Motor neuron (in vitro differentiated cells): ENCODE data around the gene CIT. TPM values are rescaled to one million over a fixed set of nuclear protein-coding genes. Genes with fewer than 3 reads are reported as not detected.
"Not testable (repeated sequence)": the region's sequence is repeated elsewhere in the genome, so short reads cannot be mapped to it uniquely, and the experiment has no call there.

Experiments used
- ATAC-seq, 8 experiments: fragments of 200-7000 bp; cut with Tn5 transposase; replicated peaks in 6 of 8; 2 replicates each; pipeline ENCODE4 v1.8.0; 2021; ENCODE audit warnings: mild to moderate bottlenecking in 8 of 8, moderate library complexity in 8 of 8
- H3K27ac ChIP-seq, 2 donors: fragments of 250-450 bp; sonication (Bioruptor Pico); 2 replicates each; pipeline ENCODE4 v1.9.0; 2021; ENCODE audit warnings: antibody characterized with exemption in 2 of 2, mild to moderate bottlenecking in 2 of 2, moderate library complexity in 1 of 2
- H3K4me1 ChIP-seq, 2 donors: fragments of 250-450 bp; sonication (Bioruptor Pico); replicated peaks in 1 of 2; 2 replicates each; pipeline ENCODE4 v1.6.1; 2021; ENCODE audit warnings: antibody characterized with exemption in 2 of 2, mild to moderate bottlenecking in 2 of 2, moderate library complexity in 1 of 2
- H3K4me3 ChIP-seq, 5 donors: fragments of 250-450 bp; sonication (Bioruptor Pico); 2 replicates each; pipeline ENCODE4 v1.9.0; 2021; ENCODE audit warnings: antibody characterized with exemption in 5 of 5, mild to moderate bottlenecking in 5 of 5, moderate library complexity in 4 of 5
- WGBS, 10 experiments: fragments of 450-650 bp; shearing (Covaris generic); methylation state at CpG; one replicate each; pipeline ENCODE4 v1.0.0; 2022; 5-methylcytosine and 5-hydroxymethylcytosine counted together
- in situ Hi-C, 9 experiments: fragments of 400-800 bp; cut with MboI; loops; one replicate each; pipeline ENCODE4 v1.15.0; 2021; ENCODE audit warnings: low sequenced_read_pairs in 9 of 9, low pct_unique_long_range_greater_than_20kb in 2 of 9; ENCODE audit not compliant: unreplicated experiment in 9 of 9
- total RNA-seq, 8 experiments: library from RNA; unstranded; fragments of 300-600 nt; gene quantifications; 2 replicates each; pipeline versions ENCODE4 v1.2.3 to v1.2.4, GENCODE V29; 2022

The CIT gene
- total RNA-seq, 8 experiments from 2014 or later = 2.2 to 35.6 (median 6.9) TPM

DNA sequence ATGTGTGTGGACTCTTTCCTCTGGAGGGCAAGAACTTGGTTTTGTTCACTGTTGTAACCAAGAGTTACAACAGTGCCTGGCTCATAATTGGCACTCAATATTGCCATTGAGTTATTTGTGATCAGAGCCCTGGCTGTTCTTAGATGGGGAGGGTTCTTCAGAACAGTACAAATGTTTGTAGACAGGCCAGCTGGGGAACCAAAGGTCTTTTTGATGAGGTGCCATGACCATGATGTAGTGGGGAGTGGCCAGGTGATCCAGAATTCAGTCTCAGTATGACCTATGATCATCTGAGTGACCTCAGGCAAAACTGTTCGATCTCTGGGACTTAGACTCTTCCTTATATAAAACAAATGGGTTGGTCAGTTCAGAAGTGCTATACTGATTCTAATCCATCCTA lies 212.5 kb downstream of the CIT start:
- WGBS, 10 experiments = 100% methylated on average over 1 of the region's 1 CpG; no CpG with 5 or more reads in 8 of the 10 experiments
- H3K27ac ChIP-seq = no peak overlapping the region
- no peak overlapping the region for H3K4me3 ChIP-seq
- peaks cover 8 to 18% of the 10 kb centered on the region in 2 donors for H3K4me1 ChIP-seq
- in situ Hi-C loops = loop anchor here in 1 of 9 experiments (25.0 kb wide), 1 partner anchor 1252 kb away; no protein-coding TSS in a partner anchor
- ATAC-seq = no peak

GRCh38 chr12:119661882-119662281 lies 215.2 kb downstream of the CIT start:
- 14 to 78% (median 57%) methylated on average over 1 to 4 of the region's 4 CpGs; no CpG with 5 or more reads in 1 of the 10 experiments for WGBS, 10 experiments
- Histone ChIP-seq H3K27ac (no peak overlapping the region), H3K4me3 (no peak overlapping the region), H3K4me1 (peaks cover 0 to 3% of the 10 kb centered on the region in 2 donors)
- no peak for ATAC-seq
- in situ Hi-C loops = loop anchor here in 1 of 9 experiments (25.0 kb wide), 1 partner anchor 1250 kb away; no protein-coding TSS in a partner anchor

GRCh38 chr12:119660076-119660475 lies 217.0 kb downstream of the CIT start:
- ATAC-seq = no peak
- no peak overlapping the region for H3K4me3 ChIP-seq
- WGBS, 10 experiments = 25 to 100% (median 83%) methylated on average over 1 to 5 of the region's 5 CpGs; no CpG with 5 or more reads in 2 of the 10 experiments
- in situ Hi-C loops = loop anchor here in 1 of 9 experiments (25.0 kb wide), 1 partner anchor 1248 kb away; no protein-coding TSS in a partner anchor
- no peaks in the 10 kb centered on the region for H3K4me1 ChIP-seq
- H3K27ac ChIP-seq = no peak overlapping the region

- Histone ChIP-seq H3K27ac (no peak overlapping the region), H3K4me3 (no peak overlapping the region), H3K4me1 (no peaks in the 10 kb centered on the region)
- in situ Hi-C loops = loop anchor here in 1 of 9 experiments (25.0 kb wide), 1 partner anchor 1247 kb away; no protein-coding TSS in a partner anchor
- ATAC-seq = peak in 2 of 8 experiments; percentile 20 to 53
- 14 to 60% (median 27%) methylated on average over 3 to 6 of the region's 6 CpGs; no CpG with 5 or more reads in 1 of the 10 experiments for WGBS, 10 experiments
These were observed 217.7 kb downstream of the CIT start for GRCh38 chr12:119659289-119659897.

- not testable (repeated sequence) for ATAC-seq, H3K4me3 ChIP-seq, H3K27ac ChIP-seq, H3K4me1 ChIP-seq
- in situ Hi-C loops = loop anchor here in 1 of 9 experiments (25.0 kb wide), 1 partner anchor 1246 kb away; no protein-coding TSS in a partner anchor
- WGBS, 10 experiments = 58 to 100% (median 86%) methylated on average over 2 to 6 of the region's 6 CpGs; no CpG with 5 or more reads in 2 of the 10 experiments
These were observed 219.0 kb downstream of the CIT start for GRCh38 chr12:119658166-119658565.

GRCh38 chr12:119657001-119657400 lies 220.1 kb downstream of the CIT start:
- ATAC-seq, H3K4me3 ChIP-seq, H3K27ac ChIP-seq, H3K4me1 ChIP-seq: not testable (repeated sequence)
- 0 to 100% (median 11%) methylated on average over 1 to 2 of the region's 2 CpGs; no CpG with 5 or more reads in 5 of the 10 experiments for WGBS, 10 experiments
- in situ Hi-C loops = loop anchor here in 1 of 9 experiments (25.0 kb wide), 1 partner anchor 1245 kb away; no protein-coding TSS in a partner anchor

- Histone ChIP-seq H3K4me1 (no peaks in the 10 kb centered on the region), H3K27ac (no peak overlapping the region), H3K4me3 (no peak overlapping the region)
- in situ Hi-C loops = loop anchor here in 1 of 9 experiments (25.0 kb wide), 1 partner anchor 1240 kb away; no protein-coding TSS in a partner anchor
- ATAC-seq = no peak
- WGBS, 10 experiments = 29 to 71% (median 60%) methylated on average over 2 to 3 of the region's 3 CpGs; no CpG with 5 or more reads in 1 of the 10 experiments
These were observed 224.5 kb downstream of the CIT start for GRCh38 chr12:119652665-119653064.

DNA sequence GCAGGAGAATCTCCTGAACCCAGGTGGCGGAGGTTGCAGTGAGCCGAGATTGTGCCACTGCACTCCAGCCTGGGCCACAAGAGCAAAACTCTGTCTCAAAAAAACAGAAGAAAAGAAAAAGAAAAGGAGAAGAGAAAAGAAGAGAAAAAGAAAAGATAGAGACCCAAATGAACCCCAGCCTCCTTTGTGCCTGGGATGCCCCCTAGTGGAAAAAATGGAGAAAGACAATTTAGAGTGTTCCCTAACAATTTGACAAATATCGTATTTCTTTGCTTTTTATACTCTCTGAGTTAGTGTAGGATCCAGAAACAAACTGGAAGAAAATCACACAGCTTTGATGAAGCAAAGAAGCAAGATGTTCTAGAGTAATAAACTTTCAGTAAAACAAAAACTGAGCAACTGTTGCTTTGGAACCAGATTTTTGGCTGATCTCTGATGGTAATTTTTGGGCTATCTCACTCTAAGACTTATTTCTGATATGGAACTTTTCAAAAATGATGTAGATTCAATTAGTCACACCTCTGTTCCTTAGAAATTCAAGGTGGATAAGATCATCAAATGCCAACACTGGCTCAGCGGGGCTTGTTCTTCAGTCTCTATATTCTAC lies 227.8 kb downstream of the CIT start:
- 0 to 83% (median 51%) methylated on average over 1 to 4 of the region's 4 CpGs for WGBS, 10 experiments
- Histone ChIP-seq H3K4me3 (no peak overlapping the region), H3K27ac (no peak overlapping the region), H3K4me1 (no peaks in the 10 kb centered on the region)
- in situ Hi-C loops = loop anchor here in 1 of 9 experiments (10.0 kb wide), 1 partner anchor 215 kb away; no protein-coding TSS in a partner anchor
- peak in 2 of 8 experiments; percentile 37 to 47 for ATAC-seq

DNA sequence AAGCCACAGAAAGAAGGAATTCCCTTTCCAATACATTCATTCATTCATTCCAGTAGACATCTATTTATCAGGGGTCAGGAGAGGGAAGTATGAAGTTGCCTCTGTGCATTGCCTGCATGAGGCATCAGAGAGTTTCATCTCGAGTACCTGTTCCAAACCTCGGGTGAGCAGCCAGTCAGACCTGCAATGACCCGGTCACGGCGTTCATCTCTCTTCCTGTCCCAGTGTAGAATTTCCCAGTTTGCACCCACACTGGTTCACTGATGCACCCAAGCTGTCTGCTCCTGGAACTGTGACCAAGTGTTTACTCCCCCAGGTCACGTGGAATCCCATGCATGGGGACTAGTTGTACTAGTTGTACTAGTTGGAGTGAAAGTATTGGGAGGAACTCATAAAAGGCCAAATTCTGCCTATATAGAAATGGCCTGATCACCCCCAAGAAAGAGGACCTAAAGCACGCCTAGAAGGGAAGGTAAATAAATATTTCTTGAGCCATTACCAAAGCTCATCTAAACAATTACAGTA lies 231.5 kb downstream of the CIT start:
- H3K4me3 ChIP-seq = no peak overlapping the region
- no peak overlapping the region for H3K27ac ChIP-seq
- in situ Hi-C loops = loop anchor here in 1 of 9 experiments (10.0 kb wide), 1 partner anchor 211 kb away; no protein-coding TSS in a partner anchor
- 56 to 100% (median 90%) methylated on average over 1 to 6 of the region's 7 CpGs; no CpG with 5 or more reads in 3 of the 10 experiments for WGBS, 10 experiments
- no peaks in the 10 kb centered on the region for H3K4me1 ChIP-seq
- ATAC-seq = no peak

DNA sequence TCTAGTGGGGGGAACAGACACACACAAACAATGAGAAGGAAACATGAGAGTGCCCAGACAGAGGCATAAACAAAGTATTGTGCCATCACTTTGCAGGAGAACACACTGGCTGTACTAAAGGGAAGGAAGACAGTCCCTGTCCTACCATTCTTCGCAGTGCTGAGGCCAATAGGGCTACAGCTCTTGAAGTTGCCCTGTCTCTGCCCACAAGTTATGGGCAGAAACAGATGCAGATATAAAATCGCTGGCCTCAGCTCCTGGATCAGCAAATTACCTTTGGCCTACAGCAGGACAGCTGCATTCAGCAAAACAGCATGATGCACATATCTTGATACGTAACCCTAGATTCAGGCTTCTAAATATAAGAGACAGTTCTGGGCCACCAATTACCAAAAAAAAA lies 232.2 kb downstream of the CIT start:
- 10 to 100% (median 82%) methylated on average over 1 to 3 of the region's 3 CpGs for WGBS, 10 experiments

GRCh38 chr12:119642986-119643385 lies 234.1 kb downstream of the CIT start:
- 36 to 100% (median 73%) methylated on average over 1 to 4 of the region's 4 CpGs; no CpG with 5 or more reads in 2 of the 10 experiments for WGBS, 10 experiments
- Histone ChIP-seq H3K4me3 (no peak overlapping the region), H3K4me1 (no peaks in the 10 kb centered on the region), H3K27ac (no peak overlapping the region)
- in situ Hi-C loops = loop anchor here in 1 of 9 experiments (10.0 kb wide), 1 partner anchor 208 kb away; no protein-coding TSS in a partner anchor
- ATAC-seq = no peak

More for the DNA sequence above, 232.2 kb downstream of the CIT start:
- H3K27ac ChIP-seq = no peak overlapping the region
- in situ Hi-C loops = loop anchor here in 1 of 9 experiments (10.0 kb wide), 1 partner anchor 210 kb away; no protein-coding TSS in a partner anchor
- H3K4me1 ChIP-seq = no peaks in the 10 kb centered on the region
- no peak for ATAC-seq
- H3K4me3 ChIP-seq = no peak overlapping the region
